Stomach (tissue), 9 donors: ENCODE results near the gene COX7B2. TPM values are rescaled to one million over a fixed set of nuclear protein-coding genes. Genes with fewer than 3 reads are reported as not detected.

ENCODE experiments used
- DNase-seq, 2 donors: peaks; one replicate each; pipeline versions ENCODE4 v3.0.0 to v3.0.0-alpha.2; 2013 to 2019
- H3K27ac ChIP-seq, 5 donors: fragments of 200-600 bp in 4 of 5; sonication (generic) in 4 of 5; one replicate each; pipeline ENCODE4 v1.5.1; 2013 to 2019; ENCODE audit warnings: mild to moderate bottlenecking in 1 of 5, moderate library complexity in 1 of 5
- H3K27me3 ChIP-seq, 3 donors: fragments of 200-600 bp; sonication (generic); one replicate each; pipeline ENCODE4 v1.5.1; 2017 to 2019; ENCODE audit warnings: mixed run types in 1 of 3
- H3K36me3 ChIP-seq, 4 donors: fragments of 200-600 bp; sonication (generic); 1 replicate in 3 of 4; 2 replicates in 1 of 4; pipeline ENCODE4 v1.5.1; 2016 to 2019
- H3K4me1 ChIP-seq, 4 donors: fragments of 200-600 bp; sonication (generic); one replicate each; pipeline ENCODE4 v1.5.1; 2016 to 2019
- H3K4me3 ChIP-seq, 4 donors: fragments of 200-600 bp; sonication (generic) in 3 of 4; one replicate each; pipeline ENCODE4 v1.5.1; 2016 to 2019; ENCODE audit warnings: mild to moderate bottlenecking in 1 of 4
- H3K9me3 ChIP-seq, 4 donors: fragments of 200-600 bp; sonication (generic); one replicate each; pipeline ENCODE4 v1.5.1; 2016 to 2019
- CTCF ChIP-seq, 7 experiments: fragments of 450-650 bp in 4 of 7; fragments of 200-600 bp in 3 of 7; sonication (generic) in 3 of 7; IDR thresholded peaks; one replicate each; pipeline ENCODE4 v1.5.1; 2016 to 2019; ENCODE audit warnings: antibody characterized with exemption in 7 of 7, control low read depth in 2 of 7, mild to moderate bottlenecking in 1 of 7
- EP300 ChIP-seq: sonication (generic); formaldehyde crosslinking; IDR thresholded peaks from one replicate; pipeline ENCODE4 v1.6.1; 2017; ENCODE audit warnings: antibody characterized with exemption
- POLR2A ChIP-seq, 4 donors: fragments of 450-650 bp; IDR thresholded peaks; one replicate each; pipeline ENCODE4 v1.6.1; 2016; ENCODE audit warnings: antibody characterized with exemption in 4 of 4, control low read depth in 2 of 4, mild to moderate bottlenecking in 1 of 4, moderate library complexity in 1 of 4
- POLR2AphosphoS5 ChIP-seq, 3 donors: sonication (generic); formaldehyde crosslinking; IDR thresholded peaks; one replicate each; pipeline ENCODE4 v1.6.1; 2016; ENCODE audit warnings: antibody characterized with exemption in 3 of 3
- WGBS, 5 donors: extraction: QIAGEN DNeasy Blood & Tissue Kit in 3 of 5; methylation state at CpG; one replicate each; pipeline versions ENCODE4 v1.1.5 to v1.1.7; 2013 to 2018; 5-methylcytosine and 5-hydroxymethylcytosine counted together
- intact Hi-C: fragments of 100-400 bp; cut with DNase I; formaldehyde crosslinking; loops from one replicate; pipeline ENCODE4 v1.15.1; 2023; ENCODE audit warnings: low total_unique reads
- polyA plus RNA-seq, 3 donors: library from polyadenylated mRNA; stranded (reverse); fragments of 200-250 nt; gene quantifications; one replicate each; pipeline ENCODE4 v1.2.3, GENCODE V29; 2013
- total RNA-seq, 5 donors: library from RNA; depleted of rRNA; stranded (reverse); fragments of >200 nt; gene quantifications; one replicate each; pipeline versions ENCODE4 v1.1.0 to v1.2.3, GENCODE V29; 2014 to 2016
- donor health status: healthy with polysubstance abuse.
- donor health status: Bipolar disorder and iron deficiency.
- donor health status: healthy.

COX7B2 gene
- total and polyA plus RNA-seq, 8 donors = not detected

DNA sequence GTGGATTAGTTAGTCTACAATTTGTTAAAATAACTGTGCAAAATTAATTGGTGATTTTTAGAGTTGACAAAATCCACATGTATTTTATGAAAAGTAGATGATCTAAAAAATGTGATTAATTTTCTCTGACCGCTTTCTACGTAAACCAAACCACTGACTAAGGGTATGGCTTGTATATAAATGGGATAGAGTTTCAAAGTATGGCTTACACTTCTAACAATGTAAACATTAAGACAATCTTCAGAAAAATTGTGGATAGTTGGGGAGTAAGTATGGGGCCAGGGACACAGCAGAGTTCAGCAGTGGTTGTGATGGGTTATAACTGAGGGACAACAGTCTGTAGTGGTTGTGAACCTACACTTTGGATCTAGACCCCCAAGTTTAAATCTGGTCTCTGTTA lies 44.5 kb upstream of the COX7B2 start:
- intact Hi-C loops = no loop called here
- H3K36me3 ChIP-seq = no peaks in the 10 kb centered on the region
- H3K4me3 ChIP-seq = no peak overlapping the region
- no peaks in the 10 kb centered on the region for H3K9me3 ChIP-seq
- H3K27ac ChIP-seq = no peak overlapping the region
- WGBS, 5 donors = 78 to 88% (median 80%) methylated on average over 2 of the region's 2 CpGs
- TF ChIP-seq CTCF (IDR thresholded peaks at IDR 0.05) (no peak), EP300 (no peak), POLR2AphosphoS5 (IDR thresholded peaks at IDR 0.05) (no peak), POLR2A (IDR thresholded peaks at IDR 0.05) (no peak)
- H3K27me3 ChIP-seq = no peaks in the 10 kb centered on the region
- no peaks in the 10 kb centered on the region for H3K4me1 ChIP-seq
- no peak for DNase-seq

- Histone ChIP-seq H3K27ac (no peak overlapping the region), H3K9me3 (no peaks in the 10 kb centered on the region), H3K36me3 (no peaks in the 10 kb centered on the region), H3K4me1 (no peaks in the 10 kb centered on the region), H3K4me3 (no peak overlapping the region), H3K27me3 (no peaks in the 10 kb centered on the region)
- intact Hi-C loops = no loop called here
- TF ChIP-seq EP300 (no peak), CTCF (IDR thresholded peaks at IDR 0.05) (no peak), POLR2AphosphoS5 (IDR thresholded peaks at IDR 0.05) (no peak), POLR2A (IDR thresholded peaks at IDR 0.05) (no peak)
- no peak for DNase-seq
- WGBS, 5 donors = 64 to 73% (median 65%) methylated on average over 2 of the region's 2 CpGs
Measured at GRCh38 chr4:46952451-46952850, 43.4 kb upstream of the COX7B2 start.

GRCh38 chr4:46950826-46951225 lies 41.8 kb upstream of the COX7B2 start:
- Histone ChIP-seq H3K27me3 (no peaks in the 10 kb centered on the region), H3K4me1 (no peaks in the 10 kb centered on the region), H3K27ac (no peak overlapping the region), H3K4me3 (no peak overlapping the region), H3K9me3 (no peaks in the 10 kb centered on the region), H3K36me3 (no peaks in the 10 kb centered on the region)
- DNase-seq = no peak
- TF ChIP-seq CTCF (IDR thresholded peaks at IDR 0.05) = no peak
- no peak for TF ChIP-seq EP300
- TF ChIP-seq POLR2A (IDR thresholded peaks at IDR 0.05) = no peak
- no peak for TF ChIP-seq POLR2AphosphoS5 (IDR thresholded peaks at IDR 0.05)
- intact Hi-C loops = no loop called here
- 61 to 74% (median 66%) methylated on average over 3 of the region's 3 CpGs for WGBS, 5 donors

DNA sequence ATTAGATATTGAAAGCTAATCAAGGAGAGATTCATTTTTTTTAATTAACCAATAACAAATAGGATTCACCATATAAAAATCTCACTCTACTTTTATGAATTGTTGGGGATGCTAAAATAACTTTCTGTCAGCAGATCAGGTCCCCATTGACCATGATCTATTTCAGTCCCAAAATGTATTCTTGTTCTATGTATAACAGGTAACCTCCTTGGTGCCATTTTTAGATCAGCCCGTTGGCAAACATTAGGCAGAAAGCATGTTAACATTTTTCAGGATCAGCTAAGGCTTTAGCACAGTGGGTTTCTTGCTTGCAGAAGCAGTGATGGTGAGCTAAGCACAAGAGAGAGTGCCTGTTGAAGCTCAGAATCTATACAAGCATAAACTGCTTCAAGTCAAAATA lies 40.8 kb upstream of the COX7B2 start:
- no peak overlapping the region for H3K27ac ChIP-seq
- no peaks in the 10 kb centered on the region for H3K27me3 ChIP-seq
- intact Hi-C loops = no loop called here
- TF ChIP-seq EP300 = no peak
- no peak for TF ChIP-seq CTCF (IDR thresholded peaks at IDR 0.05)
- no peak for TF ChIP-seq POLR2A (IDR thresholded peaks at IDR 0.05)
- TF ChIP-seq POLR2AphosphoS5 (IDR thresholded peaks at IDR 0.05) = no peak
- H3K9me3 ChIP-seq = no peaks in the 10 kb centered on the region
- H3K36me3 ChIP-seq = no peaks in the 10 kb centered on the region
- no peak overlapping the region for H3K4me3 ChIP-seq
- 50 to 79% (median 68%) methylated on average over 1 of the region's 1 CpG for WGBS, 5 donors
- DNase-seq = no peak
- H3K4me1 ChIP-seq = no peaks in the 10 kb centered on the region
